Activated CD8-positive, alpha-beta memory T cell treated with anti-CD3 and anti-CD28 coated beads, Interleukin-2, amount 50 U/mL, for 24 hours (primary cell): ENCODE results near the gene TEX2.

ENCODE experiments used
- DNase-seq: peaks from one replicate; pipeline ENCODE4 v3.0.0-alpha.2; 2020; ENCODE audit errors: extremely low read depth

TEX2 gene

DNA sequence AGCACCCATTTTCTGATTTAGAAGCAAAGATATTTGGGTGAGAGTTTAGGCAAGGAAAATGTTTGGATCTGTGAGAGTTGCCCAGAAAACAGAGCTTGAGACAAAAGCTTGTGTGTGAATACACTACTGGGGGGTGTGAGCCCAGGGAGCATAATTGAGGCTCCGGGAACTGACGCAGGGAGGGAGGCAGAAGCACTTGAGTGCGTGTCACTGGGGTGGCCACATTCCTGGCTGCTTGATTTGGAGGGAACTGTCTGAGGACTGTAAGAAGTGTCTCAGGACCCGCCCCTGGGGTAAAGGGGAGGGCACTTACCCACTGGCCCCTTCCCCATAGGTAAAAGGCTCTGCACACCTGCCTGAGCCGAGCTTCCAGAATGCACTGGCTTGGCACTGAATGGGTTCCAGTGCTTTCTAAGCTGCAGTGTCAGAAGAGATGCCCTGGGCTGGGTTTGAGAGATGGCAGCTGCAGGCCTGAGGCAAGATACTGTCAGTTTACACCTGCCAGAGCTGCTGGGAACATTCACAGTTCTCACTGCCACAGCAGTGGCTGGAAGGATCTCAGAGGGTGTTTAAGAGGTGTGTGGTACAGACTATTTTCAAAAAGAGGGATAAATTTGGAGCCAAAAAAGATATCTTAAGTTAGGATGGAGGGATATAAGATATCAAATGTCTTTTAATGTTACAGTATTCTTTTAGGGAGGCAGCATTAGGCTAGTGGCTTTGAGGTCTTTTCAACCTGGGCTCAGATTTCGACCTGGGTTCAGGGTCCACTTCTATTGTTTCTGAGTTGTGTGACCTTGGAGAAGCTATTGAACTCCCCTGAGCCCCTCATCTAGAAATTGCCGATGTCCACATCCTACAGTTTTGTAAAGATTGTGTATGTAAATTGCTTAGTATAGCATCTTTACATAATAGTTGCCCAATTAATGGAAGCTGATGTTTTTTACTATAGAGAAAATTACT is 6.9 kb upstream of the TEX2 start:
- DNase-seq, result no peak

DNA sequence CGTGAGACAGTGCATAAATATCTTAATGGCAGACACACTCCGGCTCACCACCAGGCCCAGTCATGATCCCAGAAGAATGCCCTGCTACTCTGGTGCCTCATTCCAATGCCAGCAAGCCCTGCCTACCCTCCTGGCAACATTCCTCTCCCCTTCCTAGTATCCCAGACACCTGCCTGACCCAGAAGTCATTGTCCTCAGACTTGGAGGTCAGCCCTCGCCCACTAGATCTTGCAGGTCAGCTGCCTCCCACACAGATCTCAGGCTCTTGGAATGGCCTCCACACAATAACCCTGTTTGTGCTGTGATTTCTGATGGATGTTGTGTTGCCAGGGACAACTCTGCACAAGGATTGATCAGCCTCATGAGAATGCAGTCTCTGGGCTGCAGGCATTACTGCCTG is 1.8 kb upstream of the TEX2 start:
- DNase-seq, result no peak

DNA sequence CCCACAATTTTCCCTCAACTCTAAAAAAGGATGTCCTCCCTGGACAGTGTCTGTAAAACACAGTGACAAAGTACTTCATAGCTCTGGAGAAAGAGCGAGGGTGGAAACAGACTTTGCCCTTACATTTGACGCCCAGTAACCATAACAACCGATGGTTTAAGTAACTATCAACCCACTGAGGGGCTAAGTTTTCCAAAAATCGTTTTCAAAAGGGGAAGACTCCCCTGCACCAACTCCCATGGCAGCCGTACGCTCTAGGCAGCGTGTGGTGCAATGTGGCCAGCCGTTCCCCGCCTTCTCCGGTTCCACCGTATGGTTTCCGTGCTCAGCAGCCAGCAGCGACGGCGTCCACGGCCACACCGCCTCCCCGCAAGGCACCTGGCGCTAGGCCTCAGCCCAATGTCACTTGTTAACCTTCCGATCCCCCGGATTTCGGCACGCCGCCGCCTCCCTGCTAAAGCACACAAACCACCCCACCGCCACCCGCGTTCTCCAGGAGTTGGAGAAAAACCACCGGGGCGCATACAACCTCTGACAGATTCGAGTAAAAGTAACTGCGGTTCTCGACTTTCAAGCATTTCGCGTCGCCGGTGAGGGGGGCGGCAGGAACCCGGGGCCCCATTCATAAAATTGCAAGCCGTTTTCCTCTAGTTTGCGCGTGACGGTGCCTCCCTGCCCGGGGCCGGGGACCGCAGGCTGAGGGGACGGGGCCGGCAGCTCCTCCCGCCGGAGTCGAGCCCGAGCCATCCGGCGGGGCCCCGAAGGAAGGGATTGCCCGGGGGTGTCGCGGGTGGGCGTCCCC is 661 bp downstream of the TEX2 start:
- DNase-seq, result no peak

DNA sequence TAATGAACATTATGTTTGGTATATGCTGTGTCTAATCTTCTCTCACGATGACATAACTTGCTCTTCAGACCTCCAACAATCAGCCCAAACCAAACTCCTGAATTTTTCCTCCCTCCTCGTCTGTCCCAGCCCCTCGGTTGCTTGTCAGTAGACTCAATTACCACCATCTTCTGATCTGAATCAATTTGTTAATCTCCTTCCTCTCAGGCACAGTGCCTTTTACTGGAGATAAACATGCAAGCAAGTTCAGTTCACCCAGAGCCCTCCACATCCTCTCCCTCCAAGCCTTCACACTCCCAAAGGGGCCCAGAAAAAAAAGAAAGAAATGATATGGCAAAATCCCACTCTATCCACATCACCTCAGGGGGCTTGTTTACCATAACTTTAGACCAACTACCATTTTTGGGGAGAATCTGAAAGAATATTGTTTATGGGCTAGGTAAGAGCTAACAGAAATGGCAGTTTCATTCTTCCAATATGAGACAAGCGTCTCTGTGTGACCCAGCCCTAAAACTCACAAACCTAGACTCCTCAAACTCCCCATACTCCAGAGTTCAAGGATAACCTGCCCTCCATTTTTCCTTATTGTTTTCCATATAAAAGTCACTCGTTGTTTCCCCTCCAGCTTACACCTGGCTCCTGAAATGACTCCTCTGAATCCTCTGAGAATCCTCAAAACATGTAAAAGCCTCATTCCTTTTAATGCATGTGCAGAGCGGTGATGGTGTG is 1.5 kb downstream of the TEX2 start:
- no peak for DNase-seq

DNA sequence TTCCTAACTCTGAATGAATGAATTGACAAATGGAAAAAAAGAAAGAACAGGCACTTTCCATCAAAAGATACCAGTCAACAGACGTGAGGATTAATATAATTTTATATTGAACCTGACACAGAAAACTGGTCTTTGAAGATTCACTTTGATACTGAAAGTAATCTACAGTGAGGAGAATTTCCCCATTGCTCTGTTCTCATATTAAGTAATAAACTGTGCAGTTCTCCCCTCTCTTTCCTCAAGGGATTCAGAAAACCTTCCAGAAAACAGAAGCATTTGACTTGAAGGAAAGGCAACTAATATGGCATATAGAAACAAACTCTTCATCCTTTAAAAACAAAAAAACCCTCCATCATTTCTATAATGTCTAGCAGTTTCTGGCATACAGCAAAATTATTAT is 2.2 kb downstream of the TEX2 start:
- no peak for DNase-seq

DNA sequence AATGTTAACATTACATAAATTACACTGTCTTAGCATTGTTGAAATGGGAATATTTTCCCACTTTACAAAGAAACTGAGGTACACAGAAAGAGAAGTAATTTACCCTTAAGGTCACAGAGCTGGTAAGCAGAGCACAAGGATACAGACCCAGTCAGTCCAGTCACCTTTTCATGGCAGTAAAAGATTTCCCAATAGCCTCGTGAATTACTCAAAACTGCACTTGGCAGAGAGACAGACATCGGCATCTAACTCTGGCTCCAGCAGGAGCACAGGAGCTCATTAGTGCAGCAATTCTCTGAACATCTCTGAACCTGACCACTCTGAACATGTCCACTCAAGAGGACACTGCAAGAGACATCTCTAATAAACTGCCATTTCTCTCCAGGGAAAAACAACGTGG is 3.1 kb downstream of the TEX2 start:
- DNase-seq, result no peak

DNA sequence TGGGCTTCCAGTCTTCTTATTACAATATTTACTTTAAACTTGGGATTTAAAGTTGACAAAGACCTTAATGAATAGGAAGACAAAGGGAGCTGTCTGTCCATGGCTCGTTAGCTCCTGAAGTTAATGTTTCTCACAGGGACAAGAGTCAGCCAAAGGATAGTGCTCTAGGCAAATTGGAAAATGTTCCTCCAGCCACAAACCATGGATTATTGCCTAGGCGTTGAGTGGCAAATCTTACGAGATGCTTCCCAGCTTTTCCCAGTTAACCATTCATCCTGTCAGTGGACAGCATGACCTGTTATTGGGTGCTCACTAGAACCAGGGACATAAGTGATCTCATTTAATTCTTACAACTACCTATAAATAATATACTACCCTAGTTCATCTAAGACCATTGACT is 3.6 kb downstream of the TEX2 start:
- DNase-seq, result no peak

DNA sequence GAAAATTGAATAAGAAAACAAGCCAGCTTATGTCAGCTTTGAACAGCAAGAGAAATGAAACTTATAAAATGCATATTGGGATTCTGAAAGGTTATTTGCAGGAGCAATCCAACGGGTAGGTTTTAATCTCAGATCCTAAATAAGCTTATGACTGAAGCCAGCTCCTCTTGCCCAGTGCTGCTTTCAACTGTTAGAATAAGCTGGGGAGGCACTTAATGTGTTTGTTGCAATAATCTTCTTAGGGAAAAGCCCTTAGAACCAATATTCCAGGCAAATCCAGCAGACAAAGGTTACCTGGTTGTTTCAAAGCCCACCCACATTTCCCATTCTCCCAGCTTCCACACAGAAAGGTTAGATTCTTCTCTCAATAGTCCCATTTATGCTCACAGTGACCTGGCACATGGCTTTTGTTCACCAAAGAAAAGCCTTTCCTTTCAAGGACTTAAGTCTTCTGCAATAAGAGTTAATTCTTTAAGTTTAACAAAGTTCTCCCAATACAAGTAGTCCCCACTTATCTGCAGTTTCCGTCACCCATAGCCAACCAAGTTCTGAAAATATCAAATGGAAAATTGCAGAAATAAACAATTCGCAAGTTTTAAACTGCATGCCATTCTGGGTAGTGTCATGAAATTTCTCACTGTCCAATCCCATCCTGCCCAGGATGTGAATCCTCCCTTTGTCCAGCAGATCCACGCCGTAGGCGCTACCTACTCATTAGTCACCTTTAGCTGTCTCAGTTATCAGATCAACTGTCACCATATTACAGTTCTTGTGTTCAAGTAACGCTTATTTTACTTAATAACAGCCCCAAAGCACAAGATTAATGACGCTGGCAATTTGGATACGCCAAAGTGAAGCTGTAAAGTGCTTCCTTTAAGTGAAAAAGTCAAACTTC is 5.9 kb downstream of the TEX2 start:
- DNase-seq, result no peak

DNA sequence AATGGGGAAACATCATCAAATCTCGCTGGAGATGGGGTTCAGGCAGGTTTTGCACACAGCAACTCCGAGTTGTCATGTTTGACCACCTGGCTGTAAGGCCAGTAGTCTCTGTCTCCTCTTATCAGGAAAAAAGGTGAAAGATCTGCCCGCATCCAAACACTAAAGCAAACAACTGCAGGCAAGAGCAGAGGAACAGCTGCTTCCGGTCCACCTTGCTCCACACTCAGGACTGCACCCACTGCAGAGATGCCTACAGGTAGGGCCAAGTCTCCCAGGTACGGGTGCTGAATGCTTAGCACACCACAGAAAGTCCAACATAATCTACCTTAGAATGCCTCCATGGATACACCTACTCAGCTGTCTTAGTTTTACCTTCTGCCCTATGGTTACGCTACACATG is 7.3 kb downstream of the TEX2 start:
- DNase-seq, result no peak

DNA sequence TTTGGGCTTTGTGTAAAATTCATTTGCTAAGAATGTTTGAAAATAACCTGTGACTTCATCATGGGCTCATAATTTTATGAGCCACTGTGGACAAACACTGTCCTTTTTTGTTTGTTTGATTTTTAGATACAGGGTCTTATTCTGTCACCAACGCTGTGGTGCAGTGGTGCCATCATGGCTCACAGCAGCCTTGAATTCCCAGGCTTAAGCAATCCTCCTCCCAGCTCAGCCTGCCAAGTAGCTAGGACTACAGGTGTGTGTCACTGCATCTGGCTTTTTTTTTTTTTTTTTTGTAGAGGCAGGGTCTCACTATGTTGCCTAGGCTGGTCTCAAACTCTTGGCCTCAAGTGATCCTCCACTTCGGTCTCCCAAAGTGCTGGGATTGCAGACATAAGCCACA is 8.3 kb downstream of the TEX2 start:
- no peak for DNase-seq

DNA sequence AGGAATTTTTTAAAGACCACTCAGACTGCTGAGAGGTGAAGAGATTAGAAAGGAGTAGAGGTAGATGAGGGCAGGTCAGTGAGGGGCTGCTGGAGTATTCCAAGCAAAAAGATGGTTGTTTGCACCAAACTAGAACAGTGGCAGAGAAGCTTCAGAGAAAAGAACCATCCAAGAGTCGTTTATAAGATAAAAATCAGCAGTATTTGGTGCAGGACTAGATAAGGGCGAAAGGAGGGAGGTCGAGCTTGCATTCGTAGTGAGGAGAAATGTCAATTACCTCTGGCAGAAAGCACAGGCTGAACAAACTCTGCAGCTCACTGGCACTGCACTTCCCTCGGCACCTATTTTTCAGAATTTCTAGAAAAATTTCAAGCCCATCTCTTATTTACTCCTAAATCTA is 9.6 kb downstream of the TEX2 start:
- no peak for DNase-seq

DNA sequence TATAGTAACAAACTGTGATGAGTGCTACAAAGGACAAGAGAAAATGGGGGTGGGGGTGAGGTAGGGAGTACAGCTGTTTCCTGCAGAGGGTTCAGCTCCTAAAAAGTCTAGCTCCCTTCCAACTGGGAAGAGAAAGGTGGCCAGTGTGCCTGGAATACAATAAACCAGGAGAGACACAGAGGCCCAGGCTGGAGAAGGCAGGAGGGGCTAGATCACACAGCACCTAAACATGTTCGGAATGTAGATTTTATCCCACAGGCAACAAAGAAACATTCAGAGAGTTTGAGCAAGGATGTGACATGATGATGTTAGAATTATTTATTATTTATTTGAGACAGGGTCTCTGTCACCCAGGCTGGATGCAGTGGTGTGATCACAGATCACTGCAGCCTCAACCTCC is 10.2 kb downstream of the TEX2 start:
- DNase-seq, result no peak

DNA sequence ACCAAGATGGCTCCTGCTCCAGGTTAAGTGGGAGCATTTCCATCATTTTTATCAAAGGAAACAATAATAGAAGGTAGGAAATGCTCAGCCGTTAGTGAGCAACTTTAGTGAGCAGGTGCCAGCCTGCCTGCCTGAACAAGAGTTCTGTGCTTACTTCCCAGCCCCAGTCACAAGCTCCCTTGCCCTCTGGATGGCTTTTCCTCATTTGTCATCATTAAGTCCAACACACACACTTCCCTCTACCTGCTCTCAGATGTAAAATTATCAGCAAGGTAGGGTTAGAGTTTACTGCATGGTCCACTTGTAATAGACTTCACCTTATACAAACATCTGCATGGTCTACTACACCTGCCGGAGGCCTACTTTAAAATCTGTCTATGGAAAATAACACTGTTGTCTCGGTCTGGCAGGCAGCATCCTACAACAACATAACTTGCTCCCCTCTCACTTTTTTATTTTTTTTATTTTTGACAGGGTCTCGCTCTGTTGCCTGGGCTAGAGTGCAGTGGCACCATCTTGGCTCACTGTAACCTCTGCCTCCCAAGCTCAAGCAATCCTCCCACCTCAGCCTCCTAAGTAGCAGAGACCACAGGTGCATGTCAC is 12.7 kb downstream of the TEX2 start:
- DNase-seq, result no peak

DNA sequence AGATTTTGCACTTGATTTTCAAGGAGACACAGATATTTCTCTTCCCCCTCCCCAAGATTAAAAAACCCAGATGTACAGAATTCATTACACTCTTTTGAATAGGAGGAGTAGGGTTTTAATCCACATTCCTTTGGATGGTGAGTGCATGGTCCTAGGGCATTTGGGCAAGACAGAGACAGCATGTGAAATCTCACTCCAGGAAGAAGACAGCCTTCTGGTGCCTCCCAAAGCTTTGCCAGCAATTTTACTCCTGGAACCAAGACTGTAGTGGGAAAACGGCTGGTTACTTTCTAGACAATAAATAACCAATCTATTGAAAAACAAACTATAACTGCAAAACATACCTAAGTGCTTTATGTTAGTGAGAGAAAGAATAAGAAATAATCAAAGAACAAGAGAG is 15.2 kb downstream of the TEX2 start:
- DNase-seq, result no peak

DNA sequence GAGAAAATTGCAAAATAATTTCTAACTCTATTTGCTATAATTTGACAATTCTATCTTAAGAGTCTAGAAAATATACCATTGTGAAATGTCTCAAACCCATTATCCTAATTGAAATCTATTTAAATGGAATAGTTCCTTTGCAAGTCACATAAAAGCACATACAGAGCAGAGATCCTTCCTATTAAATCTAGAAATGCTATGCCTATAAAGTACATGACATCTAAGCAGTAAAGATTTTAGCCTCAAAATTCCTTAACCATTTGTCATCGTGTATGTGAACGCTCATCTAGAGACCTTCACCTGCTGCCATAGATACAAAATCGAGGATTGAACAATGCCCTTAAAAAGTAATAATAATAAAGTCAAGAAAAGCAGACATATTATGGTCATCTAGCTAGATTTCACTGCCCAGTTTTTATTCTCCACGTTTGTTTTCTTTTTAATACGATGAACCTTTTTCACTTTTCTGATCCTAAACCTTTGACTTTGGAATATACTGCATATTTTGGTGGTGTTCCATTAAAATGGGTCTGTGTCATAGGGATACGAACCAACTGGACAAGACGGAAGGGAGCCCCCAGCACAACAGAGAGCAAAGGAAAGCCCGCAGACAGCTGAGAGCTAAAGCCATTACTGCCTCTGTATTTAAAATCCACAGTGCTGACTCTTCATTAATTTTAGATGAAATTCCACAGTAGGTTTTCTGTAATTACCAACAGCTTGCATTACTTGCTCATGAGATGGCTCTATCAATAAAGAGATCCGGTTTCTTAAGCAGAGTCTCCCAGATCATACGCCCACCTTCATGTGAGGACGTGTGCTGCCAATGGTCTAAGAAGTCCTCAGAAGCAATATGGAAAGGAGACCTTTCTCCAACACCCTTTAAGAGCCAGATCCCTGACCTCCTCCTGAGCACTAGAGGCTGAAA is 17.6 kb downstream of the TEX2 start:
- DNase-seq, result no peak

DNA sequence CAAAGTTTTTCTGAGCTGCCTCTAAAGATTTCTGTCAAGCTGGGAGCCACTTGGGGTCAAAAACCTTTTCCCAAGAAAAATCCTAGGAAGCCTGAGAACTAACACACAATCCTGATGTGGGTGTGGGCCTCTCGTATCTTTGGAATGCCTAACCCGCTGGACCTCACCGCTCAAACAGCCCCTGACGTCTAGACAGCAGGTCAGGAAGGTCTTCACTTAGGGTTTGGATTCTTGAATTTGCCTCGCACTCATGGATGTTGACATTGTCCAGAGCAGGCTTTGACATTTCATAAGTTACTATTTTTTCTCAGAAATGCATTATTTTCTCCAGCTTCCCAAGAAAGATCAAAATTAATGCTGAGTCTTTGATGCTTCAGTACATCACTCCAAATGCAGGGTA is 18.9 kb downstream of the TEX2 start:
- no peak for DNase-seq

DNA sequence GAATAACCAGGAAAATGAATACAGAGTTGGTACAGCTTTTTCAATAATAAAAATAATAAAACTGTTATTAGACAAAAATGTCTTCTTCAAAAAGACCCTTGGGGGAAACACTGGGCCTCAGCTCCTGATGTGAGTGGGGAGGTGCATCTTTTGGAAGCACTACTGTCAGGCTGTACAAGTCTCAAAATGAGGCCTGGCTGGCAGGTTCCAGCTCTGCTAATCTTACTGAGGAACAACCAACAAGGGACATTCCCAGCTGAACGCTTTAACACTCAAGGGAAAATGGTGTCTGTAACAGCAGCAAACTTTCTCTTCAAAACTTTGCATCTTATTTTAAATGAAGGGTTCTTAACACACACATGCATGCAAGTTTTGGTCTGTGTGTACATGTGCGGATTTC is 19.7 kb downstream of the TEX2 start:
- no peak for DNase-seq

DNA sequence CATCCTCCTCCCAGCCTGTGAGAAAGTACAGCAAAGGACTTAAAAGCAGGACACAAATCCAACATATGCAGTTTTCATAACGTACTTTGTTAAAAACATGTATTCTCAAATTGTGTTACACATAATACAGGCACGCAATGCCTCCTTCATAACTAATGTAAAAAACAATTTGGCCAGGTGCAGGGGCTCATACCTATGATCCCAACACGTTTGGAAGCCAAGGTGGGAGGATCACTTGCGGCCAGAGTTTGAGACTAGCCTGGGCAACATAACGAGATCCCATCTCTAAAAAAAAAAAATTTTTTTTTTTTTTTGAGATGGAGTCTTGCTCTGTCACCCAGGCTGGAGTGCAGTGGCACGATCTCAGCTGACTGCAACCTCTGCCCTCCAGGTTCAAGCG is 20.4 kb downstream of the TEX2 start:
- DNase-seq, result no peak

DNA sequence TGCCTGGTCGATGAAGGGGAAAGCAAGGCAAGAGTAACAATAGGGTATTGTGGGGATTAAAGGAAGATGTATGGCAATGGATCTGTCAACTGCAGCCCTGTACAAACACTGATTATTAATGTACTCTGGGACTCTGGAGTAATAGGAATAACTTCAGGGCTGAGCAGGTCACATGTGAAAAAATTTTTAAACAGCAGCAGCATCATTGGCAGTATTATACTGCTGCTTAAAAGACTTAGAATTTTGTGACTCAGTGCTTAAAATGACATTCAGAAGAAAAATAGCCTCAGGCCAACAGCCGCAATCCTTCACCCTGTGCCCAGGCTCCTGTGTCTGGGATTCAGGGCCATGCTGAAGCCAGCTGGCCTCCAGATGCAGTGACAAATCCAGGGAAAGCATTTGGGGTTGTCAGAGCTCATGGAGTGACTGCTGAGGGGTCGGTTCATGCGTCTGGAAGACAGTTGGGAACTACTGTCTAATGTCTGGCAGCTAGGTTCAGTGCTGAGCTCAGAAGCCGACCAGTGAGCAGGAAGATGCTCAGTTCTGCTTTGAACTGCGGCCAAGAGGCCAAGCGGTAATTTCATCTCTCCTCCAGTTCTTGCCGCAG is 22.2 kb downstream of the TEX2 start:
- DNase-seq, result no peak
